Astrocyte of the spinal cord (primary cell): ENCODE measurements around the gene CRTC3.
"Not testable (repeated sequence)": the region's sequence is repeated elsewhere in the genome, so short reads cannot be mapped to it uniquely, and the experiment has no call there.

ENCODE experiments used
- DNase-seq: peaks from one replicate; pipeline ENCODE4 v3.0.0; 2011; ENCODE audit warnings: low read depth, low spot score
- H3K4me3 ChIP-seq: 2 replicates; pipeline ENCODE4 v1.5.1; 2011; ENCODE audit warnings: low read depth, mild to moderate bottlenecking, low read length, moderate library complexity
- in situ Hi-C: cut with HindIII; loops from 2 replicates; pipeline ENCODE4 v1.10.0; 2017; ENCODE audit warnings: low sequenced_read_pairs
- TF ChIP-seq, protein P1 (sequence below): IDR thresholded peaks from 2 replicates; pipeline ENCODE4 v1.5.1; 2012; ENCODE audit warnings: low read depth, mild to moderate bottlenecking, low read length, inconsistent platforms

The CRTC3 gene

DNA sequence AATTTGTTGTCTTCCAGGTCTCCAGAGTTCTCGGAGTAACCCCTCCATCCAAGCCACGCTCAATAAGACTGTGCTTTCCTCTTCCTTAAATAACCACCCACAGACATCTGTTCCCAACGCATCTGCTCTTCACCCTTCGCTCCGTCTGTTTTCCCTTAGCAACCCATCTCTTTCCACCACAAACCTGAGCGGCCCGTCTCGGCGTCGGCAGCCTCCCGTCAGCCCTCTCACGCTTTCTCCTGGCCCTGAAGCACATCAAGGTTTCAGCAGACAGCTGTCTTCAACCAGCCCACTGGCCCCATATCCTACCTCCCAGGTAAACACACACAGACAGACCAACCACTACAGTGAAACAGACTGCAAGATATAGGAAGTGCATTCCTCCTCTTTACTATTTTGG, 99.5 kb downstream of the CRTC3 start:
- DNase-seq, result no peak
- TF ChIP-seq, protein P1, sequence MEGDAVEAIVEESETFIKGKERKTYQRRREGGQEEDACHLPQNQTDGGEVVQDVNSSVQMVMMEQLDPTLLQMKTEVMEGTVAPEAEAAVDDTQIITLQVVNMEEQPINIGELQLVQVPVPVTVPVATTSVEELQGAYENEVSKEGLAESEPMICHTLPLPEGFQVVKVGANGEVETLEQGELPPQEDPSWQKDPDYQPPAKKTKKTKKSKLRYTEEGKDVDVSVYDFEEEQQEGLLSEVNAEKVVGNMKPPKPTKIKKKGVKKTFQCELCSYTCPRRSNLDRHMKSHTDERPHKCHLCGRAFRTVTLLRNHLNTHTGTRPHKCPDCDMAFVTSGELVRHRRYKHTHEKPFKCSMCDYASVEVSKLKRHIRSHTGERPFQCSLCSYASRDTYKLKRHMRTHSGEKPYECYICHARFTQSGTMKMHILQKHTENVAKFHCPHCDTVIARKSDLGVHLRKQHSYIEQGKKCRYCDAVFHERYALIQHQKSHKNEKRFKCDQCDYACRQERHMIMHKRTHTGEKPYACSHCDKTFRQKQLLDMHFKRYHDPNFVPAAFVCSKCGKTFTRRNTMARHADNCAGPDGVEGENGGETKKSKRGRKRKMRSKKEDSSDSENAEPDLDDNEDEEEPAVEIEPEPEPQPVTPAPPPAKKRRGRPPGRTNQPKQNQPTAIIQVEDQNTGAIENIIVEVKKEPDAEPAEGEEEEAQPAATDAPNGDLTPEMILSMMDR, result no peak
- no peak overlapping the region for H3K4me3 ChIP-seq
- in situ Hi-C loops, result no loop called here

DNA sequence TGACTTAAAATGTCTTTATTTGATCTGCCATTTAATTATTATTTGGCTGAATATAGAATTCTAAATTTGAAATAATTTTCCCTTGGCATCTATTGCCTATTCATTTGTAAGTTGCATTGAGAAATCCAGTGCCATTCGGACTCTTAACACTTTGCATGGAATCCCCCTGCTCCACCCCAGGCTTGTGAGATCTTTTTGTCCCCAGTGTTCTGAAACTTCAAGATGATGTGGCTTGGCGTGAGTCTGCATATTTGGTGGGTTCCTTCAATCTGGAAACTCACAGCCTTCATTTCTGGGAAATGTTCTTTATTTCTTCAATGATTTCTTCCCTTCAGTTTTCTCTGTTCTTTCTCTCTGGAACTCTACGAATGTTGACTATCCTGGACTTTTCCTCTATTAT, 103.6 kb downstream of the CRTC3 start:
- no peak overlapping the region for H3K4me3 ChIP-seq
- TF ChIP-seq, protein P1, result no peak
- DNase-seq, result no peak
- in situ Hi-C loops, result no loop called here

DNA sequence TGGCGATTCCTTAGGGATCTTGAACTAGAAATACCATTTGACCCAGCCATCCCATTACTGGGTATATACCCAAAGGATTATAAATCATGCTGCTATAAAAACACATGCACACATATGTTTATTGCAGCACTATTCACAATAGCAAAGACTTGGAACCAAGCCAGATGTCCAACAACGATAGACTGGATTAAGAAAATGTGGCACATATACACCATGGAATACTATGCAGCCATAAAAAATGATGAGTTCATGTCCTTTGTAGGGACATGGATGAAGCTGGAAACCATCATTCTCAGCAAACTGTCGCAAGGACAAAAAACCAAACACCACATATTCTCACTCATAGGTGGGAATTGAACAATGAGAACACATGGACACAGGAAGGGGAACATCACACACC, 107.3 kb downstream of the CRTC3 start:
- DNase-seq, in situ Hi-C loops, H3K4me3 ChIP-seq: not testable (repeated sequence)

DNA sequence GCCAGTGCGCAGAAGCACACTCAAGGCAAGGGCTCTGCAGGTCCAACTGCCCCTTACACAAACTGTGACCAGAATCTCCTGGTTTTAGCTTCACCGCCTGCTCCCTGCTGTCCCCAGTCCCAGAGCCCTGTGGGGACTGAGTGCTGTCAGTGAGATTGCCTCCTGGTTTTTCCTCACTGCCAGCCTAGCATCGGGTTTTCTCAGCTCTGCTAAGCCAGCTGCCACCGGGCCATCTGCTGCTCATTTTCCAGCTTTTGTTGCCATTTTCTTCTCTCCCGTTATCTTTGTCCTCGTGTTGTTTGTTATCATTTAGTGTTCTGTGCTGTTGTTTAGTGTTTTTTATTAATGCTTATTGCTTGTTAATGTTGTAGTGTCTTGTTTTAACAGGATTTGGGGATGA, 108.0 kb downstream of the CRTC3 start:
- in situ Hi-C loops, result no loop called here
- DNase-seq, result no peak
- TF ChIP-seq, protein P1, result no peak
- no peak overlapping the region for H3K4me3 ChIP-seq

DNA sequence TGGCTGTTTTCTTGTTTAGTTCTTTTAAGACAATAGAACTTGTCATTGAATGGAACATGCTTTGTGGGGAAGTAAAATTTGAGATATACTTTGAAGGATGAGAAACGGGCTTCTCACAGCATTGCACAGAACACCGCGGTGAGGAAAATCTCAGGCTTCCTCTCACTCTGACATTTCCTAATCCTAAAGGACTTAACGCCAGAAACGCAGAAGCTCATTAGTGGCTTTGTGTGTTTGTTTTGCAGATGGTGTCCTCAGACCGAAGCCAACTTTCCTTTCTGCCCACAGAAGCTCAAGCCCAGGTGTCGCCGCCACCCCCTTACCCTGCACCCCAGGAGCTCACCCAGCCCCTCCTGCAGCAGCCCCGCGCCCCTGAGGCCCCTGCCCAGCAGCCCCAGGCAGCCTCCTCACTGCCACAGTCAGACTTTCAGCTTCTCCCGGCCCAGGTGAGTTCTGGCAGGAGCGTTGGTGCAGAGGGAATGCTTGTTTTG, 108.5 kb downstream of the CRTC3 start:
- in situ Hi-C loops, result no loop called here
- TF ChIP-seq, protein P1, result no peak

DNA sequence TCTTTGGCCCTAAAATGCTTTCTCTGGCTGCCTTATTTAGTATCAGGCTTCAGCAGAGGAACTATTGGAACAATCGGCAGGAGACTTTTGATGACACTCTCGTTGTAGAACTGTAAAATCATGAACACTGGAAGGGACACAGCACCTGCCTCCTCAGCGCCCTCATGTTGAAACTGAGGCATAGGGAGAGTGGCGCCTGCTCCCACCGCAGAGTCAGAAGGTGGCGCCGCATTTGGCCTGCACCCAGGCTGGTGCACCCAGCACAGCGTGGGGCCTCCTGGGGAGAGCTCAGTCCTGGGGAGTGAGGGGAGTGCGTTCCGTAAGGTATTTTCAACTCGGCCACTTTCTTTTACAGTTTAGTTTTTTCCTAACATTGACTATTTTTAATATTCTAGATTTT, 109.2 kb downstream of the CRTC3 start:
- DNase-seq, result no peak
- TF ChIP-seq, protein P1, result no peak
- H3K4me3 ChIP-seq, result no peak overlapping the region
- in situ Hi-C loops, result no loop called here

More for the DNA sequence above, 108.5 kb downstream of the CRTC3 start:
- DNase-seq, result no peak
- H3K4me3 ChIP-seq, result no peak overlapping the region

DNA sequence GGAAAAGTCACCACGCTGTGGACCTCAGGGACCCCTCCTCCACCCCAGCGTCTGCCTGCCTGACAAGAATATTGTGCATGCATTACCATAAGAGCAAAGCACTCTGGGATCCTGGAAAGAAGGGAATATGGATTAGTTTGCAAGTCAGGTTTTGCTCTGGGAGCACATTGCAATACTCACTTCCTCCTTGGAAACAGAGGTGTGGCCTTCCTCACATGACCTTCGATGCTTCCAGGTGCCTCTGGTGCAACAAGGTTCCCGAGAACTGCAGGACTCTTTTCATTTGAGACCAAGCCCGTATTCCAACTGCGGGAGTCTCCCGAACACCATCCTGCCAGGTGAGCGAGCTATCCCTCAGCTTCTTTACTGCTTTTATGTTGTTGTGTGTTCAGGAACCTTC, 111.1 kb downstream of the CRTC3 start:
- no peak for DNase-seq
- in situ Hi-C loops, result no loop called here
- TF ChIP-seq, protein P1, result no peak
- no peak overlapping the region for H3K4me3 ChIP-seq
